ENCODE data around the gene PDXDC1.
"Not testable (repeated sequence)": the region's sequence is repeated elsewhere in the genome, so short reads cannot be mapped to it uniquely, and the experiment has no call there.

Gene PDXDC1

DNA sequence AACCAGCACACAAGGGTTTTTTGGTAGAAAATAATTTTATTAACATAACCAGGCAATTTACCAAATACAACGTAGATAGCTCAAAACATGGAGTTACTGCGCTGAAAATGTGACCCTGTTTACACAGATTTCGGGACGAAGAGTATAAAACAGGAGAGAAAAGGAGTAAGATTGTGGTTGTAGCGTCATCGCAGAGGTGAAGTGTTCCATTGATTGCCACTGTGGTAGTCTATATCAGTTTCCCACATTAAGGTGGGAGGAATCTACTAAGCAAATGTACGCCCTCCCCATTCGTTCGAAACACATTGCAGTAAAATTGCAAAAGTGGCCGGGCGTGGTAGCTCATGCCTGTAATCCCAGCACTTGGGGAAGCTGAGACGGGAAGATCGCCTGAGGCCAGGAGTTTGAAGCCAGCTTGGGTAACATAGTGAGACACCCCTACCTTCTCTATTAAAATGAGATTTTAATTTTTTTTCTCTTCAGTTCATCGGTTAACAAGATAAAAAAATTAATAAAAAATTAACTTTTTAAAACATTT, 972 bp upstream of the PDXDC1 start:
- DNase-seq = not testable (repeated sequence)

- not testable (repeated sequence) for DNase-seq
These were observed 533 bp upstream of the PDXDC1 start for GRCh38 chr16:14974331-14974655.

- peak; percentile 38 to 72 for DNase-seq
These were observed 780 bp downstream of the PDXDC1 start for GRCh38 chr16:14975418-14976194.

DNA sequence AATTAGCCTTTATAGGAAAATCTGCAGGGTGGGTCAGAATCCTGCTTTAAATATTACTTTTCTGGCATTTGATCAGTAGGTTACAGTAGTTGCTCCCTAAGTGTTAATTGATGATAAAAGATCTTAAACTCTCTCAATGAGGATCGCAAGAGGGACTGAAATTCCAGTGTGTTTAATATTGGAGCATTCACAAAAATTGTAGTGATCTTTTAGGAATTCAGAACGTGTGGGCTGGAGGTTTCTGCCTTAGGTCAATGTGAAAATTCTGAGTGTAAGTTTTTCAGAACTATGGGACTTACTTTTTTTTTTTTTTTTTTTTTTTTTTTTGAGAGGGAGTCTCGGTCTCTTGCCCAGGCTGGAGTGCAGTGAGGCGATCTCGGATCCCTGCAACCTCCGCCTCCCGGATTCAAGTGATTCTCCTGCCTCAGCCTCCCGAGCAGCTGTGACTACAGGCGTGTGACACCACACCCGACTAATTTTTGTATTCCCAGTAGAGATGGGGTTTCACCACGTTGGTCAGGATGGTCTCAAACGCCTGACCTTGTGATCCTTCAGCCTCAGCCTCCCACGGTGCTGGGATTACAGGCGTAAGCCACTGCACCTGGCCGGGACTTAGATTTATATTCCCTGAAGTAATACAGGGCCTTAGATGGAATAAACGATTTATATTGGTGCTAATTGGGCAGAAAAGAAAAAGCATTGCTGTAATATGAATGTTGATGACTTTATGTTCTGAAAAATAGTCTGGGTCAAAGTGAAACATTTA, 2.3 kb downstream of the PDXDC1 start:
- DNase-seq = not testable (repeated sequence)

GRCh38 chr16:14978281-14978680, 3.5 kb downstream of the PDXDC1 start:
- not testable (repeated sequence) for DNase-seq

- DNase-seq = not testable (repeated sequence)
These were observed 4.1 kb downstream of the PDXDC1 start for GRCh38 chr16:14978908-14979307.

DNA sequence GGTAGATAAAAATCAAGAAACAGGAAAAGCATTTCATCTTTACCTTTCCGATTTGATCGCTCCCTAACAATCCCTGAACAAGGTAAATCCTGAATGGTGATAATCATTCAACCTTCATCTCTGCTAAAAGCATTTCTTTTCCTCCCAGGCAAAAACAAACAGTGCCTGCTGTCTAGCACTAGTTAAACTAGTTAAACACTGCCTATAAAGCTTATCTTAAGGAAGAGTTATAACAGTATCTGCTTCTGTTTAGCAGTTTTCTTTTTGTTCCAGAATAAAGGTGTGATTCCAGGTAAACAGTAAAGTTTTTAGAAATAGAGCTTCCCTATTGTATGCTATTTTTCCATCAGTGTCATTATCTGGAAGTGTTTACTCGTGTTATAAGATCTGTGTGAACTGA, 6.4 kb downstream of the PDXDC1 start:
- DNase-seq = not testable (repeated sequence)

DNA sequence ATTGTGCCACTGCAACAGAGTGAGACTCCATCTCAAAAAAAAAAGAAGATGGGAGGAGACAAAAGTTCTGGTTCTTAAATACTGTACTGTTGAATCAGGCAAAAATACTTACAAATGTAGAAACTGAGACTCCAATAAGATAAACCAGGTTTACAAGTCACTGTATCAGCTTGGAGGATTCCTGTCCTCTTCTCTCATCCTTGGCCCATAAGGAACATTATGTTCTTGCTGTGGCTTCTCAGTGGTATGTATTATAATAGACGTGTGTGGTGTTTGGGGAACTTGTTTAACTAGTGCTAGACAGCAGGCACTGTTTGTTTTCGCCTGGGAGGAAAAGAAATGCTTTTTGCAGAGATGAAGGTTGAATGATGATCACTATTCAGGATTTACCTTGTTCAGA, 7.7 kb downstream of the PDXDC1 start:
- DNase-seq = not testable (repeated sequence)

- DNase-seq = not testable (repeated sequence)
These were observed 13.3 kb downstream of the PDXDC1 start for GRCh38 chr16:14988092-14988491.

- DNase-seq = not testable (repeated sequence)
These were observed 13.9 kb downstream of the PDXDC1 start for GRCh38 chr16:14988661-14989191.

GRCh38 chr16:14989291-14990281, 14.8 kb downstream of the PDXDC1 start:
- not testable (repeated sequence) for DNase-seq

DNA sequence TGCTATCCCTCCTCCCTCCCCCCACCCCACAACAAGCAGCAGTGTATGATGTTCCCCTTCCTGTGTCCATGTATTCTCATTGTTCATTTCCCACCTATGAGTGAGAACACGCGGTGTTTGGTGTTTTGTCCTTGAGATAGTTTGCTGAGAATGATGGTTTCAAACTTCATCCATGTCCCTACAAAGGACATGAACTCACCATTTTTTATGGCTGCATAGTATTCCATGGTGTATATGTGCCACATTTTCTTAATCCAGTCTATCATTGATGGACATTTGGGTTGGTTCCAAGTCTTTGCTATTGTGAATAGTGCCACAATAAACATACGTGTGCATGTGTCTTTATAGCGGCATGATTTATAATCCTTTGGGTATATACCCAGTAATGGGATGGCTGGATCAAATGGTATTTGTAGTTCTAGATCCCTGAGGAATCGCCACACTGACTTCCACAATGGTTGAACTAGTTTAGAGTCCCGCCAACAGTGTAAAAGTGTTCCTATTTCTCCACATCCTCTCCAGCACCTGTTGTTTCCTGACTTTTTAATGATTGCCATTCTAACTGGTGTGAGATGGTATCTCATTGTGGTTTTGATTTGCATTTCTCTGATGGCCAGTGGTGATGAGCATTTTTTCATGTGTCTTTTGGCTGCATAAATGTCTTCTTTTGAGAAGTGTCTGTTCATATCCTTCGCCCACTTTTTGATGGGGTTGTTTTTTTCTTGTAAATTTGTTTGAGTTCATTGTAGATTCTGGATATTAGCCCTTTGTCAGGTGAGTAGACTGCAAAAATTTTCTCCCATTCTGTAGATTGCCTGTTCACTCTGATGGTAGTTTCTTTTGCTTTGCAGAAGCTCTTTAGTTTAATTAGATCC, 18.7 kb downstream of the PDXDC1 start:
- DNase-seq = not testable (repeated sequence)

DNA sequence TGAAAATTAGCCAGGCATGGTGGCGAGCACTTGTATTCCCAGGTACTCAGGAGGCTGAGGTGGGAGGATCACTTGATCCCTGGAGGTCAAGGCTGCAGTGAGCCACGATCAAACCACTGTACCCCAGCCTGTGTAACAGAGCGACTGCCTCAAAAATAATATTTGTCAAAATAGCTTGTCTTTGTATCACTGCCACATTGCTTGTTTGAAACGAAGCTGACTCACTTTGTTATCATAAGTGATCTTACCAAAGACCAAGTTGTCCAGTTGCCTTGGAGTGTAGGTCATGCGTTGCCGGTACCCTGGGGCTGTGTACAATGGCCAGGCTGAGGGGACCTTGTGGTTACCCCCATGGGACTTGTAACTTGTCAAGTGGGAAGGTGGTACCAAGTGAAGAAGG, 21.9 kb downstream of the PDXDC1 start:
- DNase-seq = not testable (repeated sequence)

DNA sequence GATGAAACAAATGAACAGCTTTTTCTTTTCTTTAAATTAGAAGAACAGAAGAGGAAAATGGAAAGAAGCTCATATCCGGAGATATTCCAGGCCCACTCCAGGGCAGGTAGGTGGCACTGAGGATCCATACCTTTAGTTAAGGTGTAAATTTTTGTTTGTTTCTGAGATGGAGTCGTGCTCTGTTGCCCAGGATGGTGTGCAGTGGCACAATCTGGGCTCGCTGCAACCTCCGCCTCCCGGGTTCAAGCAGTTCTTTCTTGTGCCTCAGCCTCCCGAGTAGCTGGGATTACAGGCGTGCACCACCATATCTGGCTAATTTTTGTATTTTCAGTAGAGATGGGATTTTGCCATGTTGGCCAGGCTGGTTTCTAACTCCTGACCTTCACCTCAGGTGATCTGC, 23.5 kb downstream of the PDXDC1 start:
- DNase-seq = not testable (repeated sequence)

- not testable (repeated sequence) for DNase-seq
These were observed 25.0 kb downstream of the PDXDC1 start for GRCh38 chr16:14999845-15000244.

GRCh38 chr16:15002448-15002847, 27.6 kb downstream of the PDXDC1 start:
- not testable (repeated sequence) for DNase-seq

- not testable (repeated sequence) for DNase-seq
These were observed 30.7 kb downstream of the PDXDC1 start for GRCh38 chr16:15005357-15006132.

DNA sequence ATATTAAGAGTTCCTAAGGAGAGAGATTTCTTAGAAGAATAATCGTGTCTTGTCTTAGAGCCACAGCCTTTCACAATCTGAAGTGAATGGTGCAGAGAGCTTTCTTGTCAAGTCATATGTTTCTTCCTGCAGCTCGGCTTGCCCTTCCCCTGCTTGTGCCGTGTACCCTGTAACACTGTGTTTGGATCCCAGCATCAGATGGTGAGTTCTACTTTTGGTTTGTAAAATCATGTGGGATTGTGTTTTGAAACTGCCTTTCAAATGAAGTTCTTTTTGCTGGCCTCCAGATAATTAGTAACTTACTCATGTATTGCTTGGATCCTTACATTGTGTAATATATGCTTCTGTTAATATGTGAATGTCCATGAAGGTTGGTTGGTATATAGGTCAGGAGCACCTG, 33.8 kb downstream of the PDXDC1 start:
- not testable (repeated sequence) for DNase-seq

GRCh38 chr16:15012941-15013340, 38.1 kb downstream of the PDXDC1 start:
- DNase-seq = not testable (repeated sequence)

DNA sequence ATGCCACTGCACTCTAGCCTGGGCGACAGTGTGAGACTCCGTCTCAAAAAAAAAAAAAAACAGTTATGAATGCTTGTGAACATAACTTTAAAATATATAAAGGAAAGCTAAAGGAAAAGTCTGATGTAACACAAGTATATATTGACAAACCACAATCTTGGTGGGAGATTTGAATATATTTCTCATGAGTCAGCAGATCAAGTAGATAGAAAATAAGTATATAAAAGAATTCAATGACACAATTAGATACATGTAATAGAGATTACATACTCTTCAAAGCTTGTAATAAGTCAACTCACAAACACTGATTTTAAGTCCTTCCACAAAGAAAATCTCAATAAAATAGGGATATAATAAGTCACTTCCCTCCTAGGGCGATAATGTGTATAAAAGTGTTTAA, 40.8 kb downstream of the PDXDC1 start:
- not testable (repeated sequence) for DNase-seq

Data from CD4-positive, alpha-beta T cell treated with Interleukin-4 for 1 hour (primary cell).